WTC11 (cell line): ENCODE data around the gene EFHC2. TPM values are rescaled to one million over a fixed set of nuclear protein-coding genes. Genes with fewer than 3 reads are reported as not detected.

Source experiments
- ATAC-seq: fragments of 200-7000 bp; cut with Tn5 transposase; 2 replicates; pipeline ENCODE4 v1.10.0; 2021; ENCODE audit warnings: mild to moderate bottlenecking, moderate library complexity
- CTCF ChIA-PET: fragments of 300-600 bp; sonication (Branson Sonifier 250); formaldehyde crosslinking; loops from one replicate; lab custom pipeline; 2021; ENCODE audit warnings: antibody characterized with exemption; lab: Charles Lee
- POLR2A ChIA-PET: fragments of 350-600 bp; sonication (Branson Sonifier 250); formaldehyde crosslinking; loops from one replicate; lab custom pipeline; 2021; ENCODE audit warnings: antibody characterized with exemption; lab: Charles Lee
- DNase-seq: peaks from one replicate; pipeline ENCODE4 v3.0.0; 2021; ENCODE audit warnings: low spot score
- H3K27ac Mint-ChIP-seq: 2 replicates; pipeline ENCODE4 v1.8.0; 2021; ENCODE audit warnings: mixed read lengths
- H3K27me3 Mint-ChIP-seq: 2 replicates; pipeline ENCODE4 v1.8.0; 2021; ENCODE audit warnings: low read depth, mild to moderate bottlenecking, moderate library complexity, mixed read lengths
- H3K36me3 Mint-ChIP-seq: 2 replicates; pipeline ENCODE4 v1.8.0; 2021; ENCODE audit warnings: mixed read lengths
- H3K4me1 Mint-ChIP-seq: 2 replicates; pipeline ENCODE4 v1.8.0; 2022; ENCODE audit warnings: mixed read lengths
- H3K4me3 Mint-ChIP-seq: 2 replicates; pipeline ENCODE4 v1.8.0; 2021; ENCODE audit warnings: mild to moderate bottlenecking, moderate library complexity, mixed read lengths
- H3K9me3 Mint-ChIP-seq: 2 replicates; pipeline ENCODE4 v1.8.0; 2021; ENCODE audit warnings: mixed read lengths
- ATF1 ChIP-seq: sonication (generic); formaldehyde crosslinking; IDR thresholded peaks from 2 replicates; pipeline ENCODE4 v1.8.1; 2023; ENCODE audit warnings: mild to moderate bottlenecking, moderate library complexity, missing genetic modification reagents
- ATF3 ChIP-seq: sonication (generic); formaldehyde crosslinking; conservative IDR thresholded peaks from 2 replicates; pipeline ENCODE4 v1.8.1; 2022; ENCODE audit warnings: mild to moderate bottlenecking, missing genetic modification reagents
- ATF6 ChIP-seq: sonication (generic); formaldehyde crosslinking; IDR thresholded peaks from 2 replicates; pipeline ENCODE4 v1.8.1; 2023; ENCODE audit warnings: mild to moderate bottlenecking, missing genetic modification reagents
- CDX4 ChIP-seq: fragments of 250-450 bp; sonication (Bioruptor Pico); IDR thresholded peaks from 2 replicates; pipeline ENCODE4 v1.9.0; 2021; ENCODE audit warnings: moderate library complexity, mild to moderate bottlenecking, inconsistent platforms, borderline replicate concordance
- CREB1 ChIP-seq: sonication (generic); formaldehyde crosslinking; IDR thresholded peaks from 2 replicates; pipeline ENCODE4 v1.8.0; 2023; ENCODE audit warnings: mild to moderate bottlenecking, missing genetic modification reagents
- E2F4 ChIP-seq: sonication (generic); formaldehyde crosslinking; IDR thresholded peaks from 2 replicates; pipeline ENCODE4 v1.8.1; 2022; ENCODE audit warnings: low read depth, mild to moderate bottlenecking, moderate library complexity, missing genetic modification reagents, borderline replicate concordance
- FOXP4 ChIP-seq: sonication (generic); formaldehyde crosslinking; IDR thresholded peaks from 2 replicates; pipeline ENCODE4 v1.8.0; 2022; ENCODE audit warnings: mild to moderate bottlenecking, missing genetic modification reagents
- GRHL2 ChIP-seq: fragments of 250-450 bp; sonication (Bioruptor Pico); IDR thresholded peaks from 2 replicates; pipeline ENCODE4 v1.8.0; 2022; ENCODE audit warnings: mild to moderate bottlenecking, moderate library complexity; ENCODE audit not compliant: insufficient replicate concordance, severe bottlenecking
- JUN ChIP-seq: sonication (generic); formaldehyde crosslinking; IDR thresholded peaks from 2 replicates; pipeline ENCODE4 v1.8.0; 2023; ENCODE audit warnings: mild to moderate bottlenecking, missing genetic modification reagents
- MYBL2 ChIP-seq: sonication (generic); formaldehyde crosslinking; IDR thresholded peaks from 2 replicates; pipeline ENCODE4 v1.8.1; 2023; ENCODE audit warnings: mild to moderate bottlenecking, moderate library complexity, missing genetic modification reagents
- NFYB ChIP-seq: sonication (generic); formaldehyde crosslinking; conservative IDR thresholded peaks from 2 replicates; pipeline ENCODE4 v1.8.0; 2022; ENCODE audit warnings: low read depth, missing genetic modification reagents
- PRRX2 ChIP-seq: fragments of 250-450 bp; sonication (Bioruptor Pico); IDR thresholded peaks from 2 replicates; pipeline ENCODE4 v1.8.0; 2021; ENCODE audit warnings: mild to moderate bottlenecking
- STAT6 ChIP-seq: sonication (generic); formaldehyde crosslinking; conservative IDR thresholded peaks from 2 replicates; pipeline ENCODE4 v1.8.1; 2023; ENCODE audit warnings: mild to moderate bottlenecking, low read depth, missing genetic modification reagents, moderate library complexity
- TP53 ChIP-seq: sonication (generic); formaldehyde crosslinking; IDR thresholded peaks from 2 replicates; pipeline ENCODE4 v1.8.1; 2023; ENCODE audit warnings: mild to moderate bottlenecking, missing genetic modification reagents
- USF1 ChIP-seq: sonication (generic); formaldehyde crosslinking; IDR thresholded peaks from 2 replicates; pipeline ENCODE4 v1.8.0; 2022; ENCODE audit warnings: mild to moderate bottlenecking, missing genetic modification reagents
- ZNF263 ChIP-seq: sonication (generic); formaldehyde crosslinking; IDR thresholded peaks from 2 replicates; pipeline ENCODE4 v1.8.1; 2022; ENCODE audit warnings: low read depth, mild to moderate bottlenecking, moderate library complexity, missing genetic modification reagents
- total RNA-seq: library from RNA; stranded (reverse); gene quantifications from 3 replicates; pipeline ENCODE4 v1.2.3, GENCODE V29; 2021

EFHC2 gene
- total RNA-seq, 1 experiment from 2014 or later: 2.1 TPM

GRCh38 chrX:44247468-44247867 is 96.0 kb downstream of the EFHC2 start (continued):
- TF ChIP-seq E2F4 (CRISPR knock-in tag) (no peak), PRRX2 (CRISPR knock-in tag) (no peak), NFYB (CRISPR knock-in tag) (no peak), GRHL2 (CRISPR knock-in tag) (no peak), TP53 (no peak), CDX4 (CRISPR knock-in tag) (no peak)

- Mint-ChIP-seq H3K27me3 (no peaks in the 10 kb centered on the region), H3K36me3 (no peaks in the 10 kb centered on the region), H3K4me1 (peaks cover 40% of the 10 kb centered on the region), H3K4me3 (no peak overlapping the region), H3K27ac (no peak overlapping the region), H3K9me3 (no peaks in the 10 kb centered on the region)
- CTCF ChIA-PET: interaction anchor here (0.5 to 0.7 kb wide), 2 partner anchors 220 to 289 kb away, joined by 3 read pairs; no protein-coding TSS in a partner anchor
- POLR2A ChIA-PET: no interaction called here
- no peak for DNase-seq
- ATAC-seq: no peak
- TF ChIP-seq CREB1 (CRISPR knock-in tag) (no peak), STAT6 (no peak), JUN (CRISPR knock-in tag) (no peak), MYBL2 (CRISPR knock-in tag) (no peak), FOXP4 (CRISPR knock-in tag) (no peak), ATF3 (CRISPR knock-in tag) (no peak)
Observed at GRCh38 chrX:44246826-44247225, 96.6 kb downstream of the EFHC2 start.

- Mint-ChIP-seq H3K4me3 (no peak overlapping the region), H3K9me3 (no peaks in the 10 kb centered on the region), H3K27ac (no peak overlapping the region), H3K36me3 (no peaks in the 10 kb centered on the region), H3K27me3 (no peaks in the 10 kb centered on the region), H3K4me1 (peaks cover 45% of the 10 kb centered on the region)
- POLR2A ChIA-PET: no interaction called here
- TF ChIP-seq ATF6 (CRISPR knock-in tag): no peak
- TF ChIP-seq USF1: no peak
- TF ChIP-seq ZNF263: no peak
- TF ChIP-seq ATF1 (CRISPR knock-in tag): no peak
- ATAC-seq: no peak
- CTCF ChIA-PET: interaction anchor here (3.6 kb wide), 1 partner anchor 288 kb away, joined by 43 read pairs; no protein-coding TSS in a partner anchor
- DNase-seq: no peak
Observed at GRCh38 chrX:44245733-44246132, 97.7 kb downstream of the EFHC2 start.
